ENCODE data around the gene RAB11B. TPM values are rescaled to one million over a fixed set of nuclear protein-coding genes. Genes with fewer than 3 reads are reported as not detected.
A peak's percentile ranks its signal among the peaks of the same experiment; 100 is the strongest.
"Not testable (repeated sequence)": the region's sequence is repeated elsewhere in the genome, so short reads cannot be mapped to it uniquely, and the experiment has no call there.

RAB11B gene
- total and polyA plus RNA-seq, 2 donors = 63.9 to 131 TPM

- H3K4me3 ChIP-seq (ENCODE audit: low read depth, low read length) = no peak overlapping the region
- WGBS = 46% methylated on average over 12 of the region's 12 CpGs
- DNase-seq (ENCODE audit: extremely low spot score) = peak; percentile 78
- H3K36me3 ChIP-seq (ENCODE audit: insufficient read depth) = no peaks in the 10 kb centered on the region
- peak overlapping the region; percentile 66 for H3K27ac ChIP-seq (ENCODE audit: low read depth)
- peaks cover 4% of the 10 kb centered on the region for H3K4me1 ChIP-seq (ENCODE audit: insufficient read depth)
These were observed 28.0 kb upstream of the RAB11B start for GRCh38 chr19:8361921-8362793.

DNA sequence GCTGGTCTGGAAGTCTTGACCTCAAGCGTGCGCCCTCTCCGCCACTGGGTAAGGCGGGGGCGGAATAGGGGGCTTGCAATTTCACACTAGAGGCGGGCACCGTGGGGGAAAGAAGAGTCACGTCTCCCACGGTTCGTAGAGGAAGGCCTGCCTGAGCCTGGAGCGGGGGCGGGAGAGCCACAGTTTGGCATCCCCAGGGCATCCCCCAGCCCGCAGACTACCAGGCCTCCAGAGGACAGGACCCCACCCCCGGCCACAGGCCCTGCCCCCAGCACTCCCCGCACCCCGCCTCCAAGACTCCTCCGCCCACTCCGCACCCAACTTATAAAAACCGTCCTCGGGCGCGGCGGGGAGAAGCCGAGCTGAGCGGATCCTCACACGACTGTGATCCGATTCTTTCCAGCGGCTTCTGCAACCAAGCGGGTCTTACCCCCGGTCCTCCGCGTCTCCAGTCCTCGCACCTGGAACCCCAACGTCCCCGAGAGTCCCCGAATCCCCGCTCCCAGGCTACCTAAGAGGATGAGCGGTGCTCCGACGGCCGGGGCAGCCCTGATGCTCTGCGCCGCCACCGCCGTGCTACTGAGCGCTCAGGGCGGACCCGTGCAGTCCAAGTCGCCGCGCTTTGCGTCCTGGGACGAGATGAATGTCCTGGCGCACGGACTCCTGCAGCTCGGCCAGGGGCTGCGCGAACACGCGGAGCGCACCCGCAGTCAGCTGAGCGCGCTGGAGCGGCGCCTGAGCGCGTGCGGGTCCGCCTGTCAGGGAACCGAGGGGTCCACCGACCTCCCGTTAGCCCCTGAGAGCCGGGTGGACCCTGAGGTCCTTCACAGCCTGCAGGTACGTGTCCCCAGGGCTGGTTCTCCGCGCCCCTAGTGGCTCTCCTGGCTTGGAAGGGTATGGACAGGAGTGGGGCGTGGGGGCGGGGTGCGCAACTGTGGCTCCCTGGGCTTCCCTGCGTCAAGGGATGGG is 26.1 kb upstream of the RAB11B start, which contains the start of gene ANGPTL4:
TSS of gene ANGPTL4 (plus strand) at position 353 of the 969 bp plus-strand sequence. CDS start at position 520, 167 bp downstream.
- no peak for DNase-seq (ENCODE audit: extremely low spot score)
- H3K4me1 ChIP-seq (ENCODE audit: insufficient read depth) = peaks cover 4% of the 10 kb centered on the region
- H3K27ac ChIP-seq (ENCODE audit: low read depth) = peak within 1 kb of the TSS; percentile 39
- no peaks in the 10 kb centered on the region for H3K36me3 ChIP-seq (ENCODE audit: insufficient read depth)
- WGBS = 1% methylated on average over 81 of the region's 81 CpGs
- H3K4me3 ChIP-seq (ENCODE audit: low read depth, low read length) = peak within 1 kb of the TSS; percentile 44

DNA sequence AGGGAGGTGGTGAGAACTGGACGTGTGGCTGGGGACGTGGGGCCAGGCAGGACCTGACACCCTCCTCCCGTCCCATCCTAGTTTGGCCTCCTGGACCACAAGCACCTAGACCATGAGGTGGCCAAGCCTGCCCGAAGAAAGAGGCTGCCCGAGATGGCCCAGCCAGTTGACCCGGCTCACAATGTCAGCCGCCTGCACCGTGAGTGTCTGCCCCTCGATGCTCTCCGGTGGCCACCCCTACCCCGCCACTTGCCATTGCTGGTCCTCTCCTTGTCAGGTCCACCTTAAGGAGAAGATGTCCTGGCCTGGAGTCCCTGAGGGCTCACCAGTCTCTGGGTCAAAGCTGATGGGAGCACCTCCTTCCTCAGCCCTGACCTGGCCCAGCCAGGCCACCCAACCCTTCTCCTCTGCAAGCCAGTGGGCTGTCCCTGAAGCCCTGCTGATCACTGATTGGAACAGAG is 24.0 kb upstream of the RAB11B start:
- Histone ChIP-seq H3K4me3 (ENCODE audit: low read depth, low read length) (no peak overlapping the region), H3K4me1 (ENCODE audit: insufficient read depth) (peaks cover 4% of the 10 kb centered on the region), H3K36me3 (ENCODE audit: insufficient read depth) (no peaks in the 10 kb centered on the region), H3K27ac (ENCODE audit: low read depth) (no peak overlapping the region)
- no peak for DNase-seq (ENCODE audit: extremely low spot score)
- 93% methylated on average over 11 of the region's 11 CpGs for WGBS

- WGBS = 42% methylated on average over 13 of the region's 13 CpGs
- DNase-seq (ENCODE audit: extremely low spot score) = no peak
- Histone ChIP-seq H3K4me1 (ENCODE audit: insufficient read depth) (peaks cover 4% of the 10 kb centered on the region), H3K27ac (ENCODE audit: low read depth) (no peak overlapping the region), H3K4me3 (ENCODE audit: low read depth, low read length) (no peak overlapping the region), H3K36me3 (ENCODE audit: insufficient read depth) (no peaks in the 10 kb centered on the region)
These were observed 23.2 kb upstream of the RAB11B start for GRCh38 chr19:8366961-8367326.

DNA sequence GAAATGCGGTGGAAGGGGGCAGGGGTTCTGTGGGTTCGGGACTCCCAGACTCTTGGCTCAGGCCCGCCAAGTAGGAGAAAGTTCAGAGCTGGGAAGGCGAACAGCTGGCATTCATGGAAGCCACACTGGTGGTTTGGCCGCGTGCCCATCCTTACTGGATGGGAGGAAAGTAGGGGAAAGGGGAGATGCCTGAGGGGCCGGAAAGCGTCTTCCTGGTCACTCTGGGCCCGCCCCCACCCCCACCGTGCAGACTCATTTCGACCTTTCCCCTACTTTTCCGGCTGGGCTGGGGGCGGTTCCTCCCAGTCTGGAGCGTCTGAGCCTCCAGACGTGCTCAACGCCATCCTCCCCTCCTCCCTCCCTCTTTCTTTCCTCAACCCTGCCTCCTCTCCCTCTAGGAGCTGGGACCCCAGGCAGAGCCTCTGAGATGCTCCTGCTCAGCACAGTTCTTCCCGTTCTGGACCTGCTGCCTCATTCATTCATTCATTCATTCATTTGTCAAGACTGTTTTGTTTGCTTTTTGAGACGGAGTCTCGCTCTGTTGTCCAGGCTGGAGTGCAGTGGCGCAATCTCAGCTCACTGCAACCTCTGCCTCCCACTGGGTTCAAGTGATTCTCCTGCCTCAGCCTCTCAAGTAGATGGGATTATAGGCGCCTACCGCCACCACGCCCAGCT is 22.7 kb upstream of the RAB11B start:
- DNase-seq (ENCODE audit: extremely low spot score) = peak; percentile 77
- no peaks in the 10 kb centered on the region for H3K36me3 ChIP-seq (ENCODE audit: insufficient read depth)
- no peak overlapping the region for H3K4me3 ChIP-seq (ENCODE audit: low read depth, low read length)
- peaks cover 2% of the 10 kb centered on the region for H3K4me1 ChIP-seq (ENCODE audit: insufficient read depth)
- 18% methylated on average over 23 of the region's 23 CpGs for whole genome bisulfite sequencing
- no peak overlapping the region for H3K27ac ChIP-seq (ENCODE audit: low read depth)

DNA sequence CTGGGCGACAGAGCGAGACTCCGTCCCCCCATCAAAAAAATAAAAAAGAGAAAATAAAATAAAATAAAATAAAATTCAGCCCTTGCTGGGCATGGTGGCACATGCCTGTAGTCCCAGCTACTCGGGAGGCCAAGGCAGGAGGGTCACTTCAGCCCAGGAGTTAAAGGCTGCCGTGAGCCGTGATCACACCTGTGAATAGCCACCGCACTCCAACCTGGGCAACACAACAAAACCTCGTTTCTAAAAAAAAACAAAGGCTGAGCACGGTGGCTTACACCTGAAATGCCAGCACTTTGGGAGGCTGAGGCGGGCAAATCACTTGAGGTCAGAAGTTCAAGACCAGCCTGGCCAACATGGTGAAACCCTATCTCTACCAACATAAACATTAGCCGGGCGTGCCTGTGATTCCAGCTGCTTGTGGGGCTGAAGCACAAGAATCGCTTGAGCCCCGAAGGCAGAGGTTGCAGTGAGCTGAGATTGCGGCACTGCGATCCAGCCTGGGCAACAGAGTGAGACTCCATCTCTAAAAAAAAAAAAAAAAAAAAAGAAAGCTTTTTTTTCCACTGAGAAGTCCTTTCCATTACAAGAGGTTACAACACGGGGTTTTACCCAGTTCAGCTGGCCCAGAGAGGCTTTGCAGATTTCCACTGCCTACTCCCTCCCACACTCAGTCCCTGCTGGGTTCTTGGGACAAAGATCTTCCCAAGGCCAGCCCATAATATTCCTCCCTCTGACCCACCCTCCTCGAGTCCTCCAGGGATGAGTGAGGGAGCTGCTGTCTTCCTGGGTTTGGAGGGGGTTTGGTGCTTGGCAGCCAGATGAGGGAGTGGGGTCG is 19.8 kb upstream of the RAB11B start:
- WGBS = 82% methylated on average over 19 of the region's 19 CpGs

GRCh38 chr19:8371011-8371804 is 19.0 kb upstream of the RAB11B start:
- WGBS = 87% methylated on average over 28 of the region's 28 CpGs
- H3K27ac ChIP-seq (ENCODE audit: low read depth) = no peak overlapping the region
- peaks cover 3% of the 10 kb centered on the region for H3K36me3 ChIP-seq (ENCODE audit: insufficient read depth)
- peaks cover 2% of the 10 kb centered on the region for H3K4me1 ChIP-seq (ENCODE audit: insufficient read depth)
- DNase-seq (ENCODE audit: extremely low spot score) = no peak
- no peak overlapping the region for H3K4me3 ChIP-seq (ENCODE audit: low read depth, low read length)

More for the DNA sequence above, 19.8 kb upstream of the RAB11B start:
- H3K36me3 ChIP-seq (ENCODE audit: insufficient read depth) = peaks cover 3% of the 10 kb centered on the region
- H3K27ac ChIP-seq (ENCODE audit: low read depth) = no peak overlapping the region
- peaks cover 2% of the 10 kb centered on the region for H3K4me1 ChIP-seq (ENCODE audit: insufficient read depth)
- DNase-seq (ENCODE audit: extremely low spot score) = no peak
- no peak overlapping the region for H3K4me3 ChIP-seq (ENCODE audit: low read depth, low read length)

GRCh38 chr19:8373867-8374813 is 16.0 kb upstream of the RAB11B start:
- Histone ChIP-seq H3K36me3 (ENCODE audit: insufficient read depth) (peaks cover 3% of the 10 kb centered on the region), H3K4me1 (ENCODE audit: insufficient read depth) (no peaks in the 10 kb centered on the region), H3K4me3 (ENCODE audit: low read depth, low read length) (no peak overlapping the region), H3K27ac (ENCODE audit: low read depth) (no peak overlapping the region)
- no peak for DNase-seq (ENCODE audit: extremely low spot score)
- WGBS = 89% methylated on average over 26 of the region's 26 CpGs

DNA sequence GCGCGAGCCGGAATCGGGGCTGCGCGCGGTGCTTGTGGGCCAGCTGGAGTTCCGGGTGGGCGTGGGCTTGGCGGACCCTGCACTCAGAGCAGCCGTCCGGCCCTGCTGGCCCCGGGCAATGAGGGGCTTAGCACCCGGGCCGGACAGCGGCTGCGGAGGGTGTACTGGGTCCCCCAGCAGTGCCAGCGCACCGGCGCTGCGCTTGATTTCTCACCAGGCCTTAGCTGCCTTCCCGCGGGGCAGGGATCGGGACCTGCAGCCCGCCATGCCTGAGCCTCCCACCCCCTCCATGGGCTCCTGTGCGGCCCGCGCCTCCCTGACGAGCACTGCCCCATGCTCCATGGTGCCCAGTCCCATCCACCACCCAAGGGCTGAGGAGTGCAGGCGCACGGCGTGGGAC is 14.4 kb upstream of the RAB11B start:
- not testable (repeated sequence) for H3K36me3 ChIP-seq (ENCODE audit: insufficient read depth); H3K4me1 ChIP-seq (ENCODE audit: insufficient read depth); DNase-seq (ENCODE audit: extremely low spot score); H3K4me3 ChIP-seq (ENCODE audit: low read depth, low read length); H3K27ac ChIP-seq (ENCODE audit: low read depth)
- 96% methylated on average over 32 of the region's 32 CpGs for WGBS

DNA sequence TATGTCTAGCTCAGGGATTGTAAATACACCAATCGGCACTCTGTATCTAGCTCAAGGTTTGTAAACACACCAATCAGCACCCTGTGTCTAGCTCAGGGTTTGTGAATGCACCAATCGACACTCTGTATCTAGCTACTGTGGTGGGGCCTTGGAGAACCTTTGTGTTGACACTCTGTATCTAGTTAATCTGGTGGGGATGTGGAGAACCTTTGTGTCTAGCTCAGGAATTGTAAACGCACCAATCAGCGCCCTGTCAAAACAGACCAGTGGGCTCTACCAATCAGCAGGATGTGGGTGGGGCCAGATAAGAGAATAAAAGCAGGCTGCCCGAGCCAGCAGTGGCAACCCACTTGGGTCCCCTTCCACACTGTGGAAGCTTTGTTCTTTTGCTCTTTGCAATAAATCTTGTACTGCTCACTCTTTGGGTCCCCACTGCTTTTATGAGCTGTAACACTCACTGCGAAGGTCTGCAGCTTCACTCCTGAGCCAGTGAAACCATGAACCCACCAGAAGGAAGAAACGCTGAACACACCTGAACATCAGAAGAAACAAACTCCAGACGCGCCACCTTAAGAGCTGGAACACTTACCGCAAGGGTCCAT is 13.7 kb upstream of the RAB11B start:
- H3K36me3 ChIP-seq (ENCODE audit: insufficient read depth); H3K4me3 ChIP-seq (ENCODE audit: low read depth, low read length); H3K27ac ChIP-seq (ENCODE audit: low read depth); DNase-seq (ENCODE audit: extremely low spot score); H3K4me1 ChIP-seq (ENCODE audit: insufficient read depth): not testable (repeated sequence)
- 84% methylated on average over 10 of the region's 10 CpGs for WGBS

- no peak for DNase-seq (ENCODE audit: extremely low spot score)
- no peak overlapping the region for H3K27ac ChIP-seq (ENCODE audit: low read depth)
- WGBS = 50% methylated on average over 1 of the region's 1 CpG
- peaks cover 3% of the 10 kb centered on the region for H3K36me3 ChIP-seq (ENCODE audit: insufficient read depth)
- no peaks in the 10 kb centered on the region for H3K4me1 ChIP-seq (ENCODE audit: insufficient read depth)
- no peak overlapping the region for H3K4me3 ChIP-seq (ENCODE audit: low read depth, low read length)
These were observed 12.6 kb upstream of the RAB11B start for GRCh38 chr19:8377598-8377997.
